Liver (tissue), 9 donors: ENCODE results near the gene BCL2. TPM values are rescaled to one million over a fixed set of nuclear protein-coding genes. Genes with fewer than 3 reads are reported as not detected.

Experiments
- DNase-seq: peaks from one replicate; pipeline ENCODE4 v3.0.0-alpha.2; 2017; ENCODE audit warnings: low spot score
- H3K27ac ChIP-seq, 2 donors: one replicate each; pipeline ENCODE4 v1.7.0; 2013; ENCODE audit warnings: inconsistent platforms in 2 of 2, low read length in 2 of 2, control low read depth in 1 of 2, low read depth in 1 of 2, mild to moderate bottlenecking in 1 of 2
- H3K27me3 ChIP-seq, 4 donors: one replicate each; pipeline versions ENCODE4 v1.6.1 to v1.7.0; 2013; ENCODE audit warnings: low read length in 3 of 4, inconsistent platforms in 1 of 4, mild to moderate bottlenecking in 1 of 4, moderate library complexity in 1 of 4; ENCODE audit not compliant: control insufficient read depth in 4 of 4, insufficient read depth in 4 of 4
- H3K36me3 ChIP-seq, 4 donors: one replicate each; pipeline versions ENCODE4 v1.6.1 to v1.7.0; 2013; ENCODE audit warnings: low read length in 3 of 4, mild to moderate bottlenecking in 3 of 4, low read depth in 1 of 4, moderate library complexity in 1 of 4; ENCODE audit not compliant: control insufficient read depth in 4 of 4, insufficient read depth in 3 of 4
- H3K4me1 ChIP-seq, 4 donors: one replicate each; pipeline versions ENCODE4 v1.6.1 to v1.7.0; 2013; ENCODE audit warnings: low read length in 3 of 4, mild to moderate bottlenecking in 3 of 4, moderate library complexity in 1 of 4; ENCODE audit not compliant: control insufficient read depth in 4 of 4, insufficient read depth in 4 of 4
- H3K4me3 ChIP-seq, 3 donors: one replicate each; pipeline versions ENCODE4 v1.6.1 to v1.7.0; 2013; ENCODE audit warnings: low read length in 3 of 3, control low read depth in 1 of 3, low read depth in 1 of 3, mild to moderate bottlenecking in 1 of 3
- H3K9ac ChIP-seq, 2 donors: one replicate each; pipeline ENCODE4 v1.7.0; 2013; ENCODE audit warnings: low read length in 2 of 2, mild to moderate bottlenecking in 2 of 2, moderate library complexity in 2 of 2, control low read depth in 1 of 2, low read depth in 1 of 2
- H3K9me3 ChIP-seq, 4 donors: one replicate each; pipeline versions ENCODE4 v1.6.1 to v1.7.0; 2013; ENCODE audit warnings: low read length in 3 of 4; ENCODE audit not compliant: control insufficient read depth in 4 of 4
- EGR1 ChIP-seq, 2 donors: IDR thresholded peaks; 2 replicates each; pipeline ENCODE4 v1.6.1; 2016 to 2018; ENCODE audit warnings: antibody characterized with exemption in 2 of 2, low read depth in 2 of 2
- FOXA1 ChIP-seq: IDR thresholded peaks from 2 replicates; pipeline ENCODE4 v1.6.1; 2016; ENCODE audit warnings: antibody characterized with exemption
- FOXA2 ChIP-seq: IDR thresholded peaks from 2 replicates; pipeline ENCODE4 v1.6.1; 2016; ENCODE audit warnings: antibody characterized with exemption
- GABPA ChIP-seq, 2 donors: IDR thresholded peaks in 1 of 2; conservative IDR thresholded peaks in 1 of 2; 2 replicates each; pipeline ENCODE4 v1.6.1; 2016; ENCODE audit warnings: antibody characterized with exemption in 2 of 2, mild to moderate bottlenecking in 1 of 2, moderate library complexity in 1 of 2
- HNF4A ChIP-seq, 2 donors: conservative IDR thresholded peaks; 2 replicates each; pipeline ENCODE4 v1.6.1; 2016; ENCODE audit warnings: antibody characterized with exemption in 2 of 2, mild to moderate bottlenecking in 2 of 2
- HNF4G ChIP-seq: IDR thresholded peaks from 2 replicates; pipeline ENCODE4 v1.6.1; 2016; ENCODE audit warnings: antibody characterized with exemption
- JUND ChIP-seq, 2 donors: IDR thresholded peaks; 2 replicates each; pipeline ENCODE4 v1.6.1; 2016; ENCODE audit warnings: antibody characterized with exemption in 2 of 2
- MAX ChIP-seq: IDR thresholded peaks from 2 replicates; pipeline ENCODE4 v1.6.1; 2016; ENCODE audit warnings: antibody characterized with exemption
- NR2F2 ChIP-seq: IDR thresholded peaks from 2 replicates; pipeline ENCODE4 v1.6.1; 2016; ENCODE audit warnings: antibody characterized with exemption
- RAD21 ChIP-seq, 2 donors: IDR thresholded peaks; 2 replicates each; pipeline ENCODE4 v1.6.1; 2016; ENCODE audit warnings: antibody characterized with exemption in 2 of 2, mild to moderate bottlenecking in 2 of 2
- RXRA ChIP-seq, 2 donors: IDR thresholded peaks; 2 replicates each; pipeline ENCODE4 v1.6.1; 2017 to 2018; ENCODE audit warnings: antibody characterized with exemption in 2 of 2, mild to moderate bottlenecking in 1 of 2
- SP1 ChIP-seq: IDR thresholded peaks from 2 replicates; pipeline ENCODE4 v1.6.1; 2018; ENCODE audit warnings: antibody characterized with exemption, mild to moderate bottlenecking
- TAF1 ChIP-seq: conservative IDR thresholded peaks from 2 replicates; pipeline ENCODE4 v1.6.1; 2016; ENCODE audit warnings: antibody characterized with exemption, mild to moderate bottlenecking
- YY1 ChIP-seq: IDR thresholded peaks from 2 replicates; pipeline ENCODE4 v1.6.1; 2016; ENCODE audit warnings: antibody characterized with exemption, mild to moderate bottlenecking
- WGBS: extraction: QIAGEN DNeasy Blood & Tissue Kit; methylation state at CpG from one replicate; pipeline ENCODE4 v1.1.7; 2013; 5-methylcytosine and 5-hydroxymethylcytosine counted together
- polyA plus RNA-seq, 2 donors: library from polyadenylated mRNA; stranded (reverse) in 1 of 2; unstranded in 1 of 2; fragments of 200-250 nt in 1 of 2; fragments of >200 nt in 1 of 2; fragmentation: Nextera tagmentation in 1 of 2; extraction: Ambion mirVana in 1 of 2; gene quantifications; one replicate each; pipeline versions ENCODE4 v1.2.1 to v1.2.3, GENCODE V29; 2013 to 2015
- total RNA-seq, 2 donors: library from RNA; depleted of rRNA; stranded (reverse); fragments of >200 nt; gene quantifications; one replicate each; pipeline ENCODE4 v1.2.3, GENCODE V29; 2014
- TF ChIP-seq, protein P1 (sequence below): IDR thresholded peaks from 2 replicates; pipeline ENCODE4 v1.6.1; 2016; ENCODE audit warnings: antibody characterized with exemption
- TF ChIP-seq, protein P2 (sequence below): IDR thresholded peaks from 2 replicates; pipeline ENCODE4 v1.6.1; 2016; ENCODE audit warnings: antibody characterized with exemption
- TF ChIP-seq, protein P3 (sequence below): IDR thresholded peaks from 2 replicates; pipeline ENCODE4 v1.6.1; 2016; ENCODE audit warnings: antibody characterized with exemption, mild to moderate bottlenecking
- TF ChIP-seq, protein P4 (sequence below): fragments of 150-350 bp; IDR thresholded peaks from 2 replicates; pipeline ENCODE4 v1.5.1; 2017; ENCODE audit warnings: improper control_type of control experiment, low read depth, low read length; ENCODE audit not compliant: missing input control
- donor health status: healthy.
- donor health status: healthy.
- donor health status: healthy.
- donor health status: healthy.
- donor health status: healthy.

BCL2 gene
- total and polyA plus RNA-seq, 4 donors: 0.40 to 3.9 (median 1.4) TPM

- WGBS: 73% methylated on average over 6 of the region's 6 CpGs
- H3K36me3 ChIP-seq: no peaks in the 10 kb centered on the region
- H3K27ac ChIP-seq: no peak overlapping the region
- no peaks in the 10 kb centered on the region for H3K27me3 ChIP-seq
- no peak overlapping the region for H3K4me3 ChIP-seq
- TF ChIP-seq, protein P1, sequence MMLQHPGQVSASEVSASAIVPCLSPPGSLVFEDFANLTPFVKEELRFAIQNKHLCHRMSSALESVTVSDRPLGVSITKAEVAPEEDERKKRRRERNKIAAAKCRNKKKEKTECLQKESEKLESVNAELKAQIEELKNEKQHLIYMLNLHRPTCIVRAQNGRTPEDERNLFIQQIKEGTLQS: no peak
- TF ChIP-seq SP1: no peak
- TF ChIP-seq GABPA (IDR thresholded peaks at IDR 0.05 in 1 of 2, conservative IDR thresholded peaks at IDR 0.05 in 1 of 2): no peak
- TF ChIP-seq NR2F2: no peak
- TF ChIP-seq, protein P2, sequence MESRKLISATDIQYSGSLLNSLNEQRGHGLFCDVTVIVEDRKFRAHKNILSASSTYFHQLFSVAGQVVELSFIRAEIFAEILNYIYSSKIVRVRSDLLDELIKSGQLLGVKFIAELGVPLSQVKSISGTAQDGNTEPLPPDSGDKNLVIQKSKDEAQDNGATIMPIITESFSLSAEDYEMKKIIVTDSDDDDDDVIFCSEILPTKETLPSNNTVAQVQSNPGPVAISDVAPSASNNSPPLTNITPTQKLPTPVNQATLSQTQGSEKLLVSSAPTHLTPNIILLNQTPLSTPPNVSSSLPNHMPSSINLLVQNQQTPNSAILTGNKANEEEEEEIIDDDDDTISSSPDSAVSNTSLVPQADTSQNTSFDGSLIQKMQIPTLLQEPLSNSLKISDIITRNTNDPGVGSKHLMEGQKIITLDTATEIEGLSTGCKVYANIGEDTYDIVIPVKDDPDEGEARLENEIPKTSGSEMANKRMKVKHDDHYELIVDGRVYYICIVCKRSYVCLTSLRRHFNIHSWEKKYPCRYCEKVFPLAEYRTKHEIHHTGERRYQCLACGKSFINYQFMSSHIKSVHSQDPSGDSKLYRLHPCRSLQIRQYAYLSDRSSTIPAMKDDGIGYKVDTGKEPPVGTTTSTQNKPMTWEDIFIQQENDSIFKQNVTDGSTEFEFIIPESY: no peak
- TF ChIP-seq, protein P3, sequence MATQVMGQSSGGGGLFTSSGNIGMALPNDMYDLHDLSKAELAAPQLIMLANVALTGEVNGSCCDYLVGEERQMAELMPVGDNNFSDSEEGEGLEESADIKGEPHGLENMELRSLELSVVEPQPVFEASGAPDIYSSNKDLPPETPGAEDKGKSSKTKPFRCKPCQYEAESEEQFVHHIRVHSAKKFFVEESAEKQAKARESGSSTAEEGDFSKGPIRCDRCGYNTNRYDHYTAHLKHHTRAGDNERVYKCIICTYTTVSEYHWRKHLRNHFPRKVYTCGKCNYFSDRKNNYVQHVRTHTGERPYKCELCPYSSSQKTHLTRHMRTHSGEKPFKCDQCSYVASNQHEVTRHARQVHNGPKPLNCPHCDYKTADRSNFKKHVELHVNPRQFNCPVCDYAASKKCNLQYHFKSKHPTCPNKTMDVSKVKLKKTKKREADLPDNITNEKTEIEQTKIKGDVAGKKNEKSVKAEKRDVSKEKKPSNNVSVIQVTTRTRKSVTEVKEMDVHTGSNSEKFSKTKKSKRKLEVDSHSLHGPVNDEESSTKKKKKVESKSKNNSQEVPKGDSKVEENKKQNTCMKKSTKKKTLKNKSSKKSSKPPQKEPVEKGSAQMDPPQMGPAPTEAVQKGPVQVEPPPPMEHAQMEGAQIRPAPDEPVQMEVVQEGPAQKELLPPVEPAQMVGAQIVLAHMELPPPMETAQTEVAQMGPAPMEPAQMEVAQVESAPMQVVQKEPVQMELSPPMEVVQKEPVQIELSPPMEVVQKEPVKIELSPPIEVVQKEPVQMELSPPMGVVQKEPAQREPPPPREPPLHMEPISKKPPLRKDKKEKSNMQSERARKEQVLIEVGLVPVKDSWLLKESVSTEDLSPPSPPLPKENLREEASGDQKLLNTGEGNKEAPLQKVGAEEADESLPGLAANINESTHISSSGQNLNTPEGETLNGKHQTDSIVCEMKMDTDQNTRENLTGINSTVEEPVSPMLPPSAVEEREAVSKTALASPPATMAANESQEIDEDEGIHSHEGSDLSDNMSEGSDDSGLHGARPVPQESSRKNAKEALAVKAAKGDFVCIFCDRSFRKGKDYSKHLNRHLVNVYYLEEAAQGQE: no peak
- TF ChIP-seq HNF4G: no peak
- TF ChIP-seq FOXA2: no peak
- TF ChIP-seq MAX: no peak
- no peak for TF ChIP-seq EGR1 (IDR thresholded peaks at IDR 0.05; ENCODE audit: low read depth in 2 of 2)
- no peak for TF ChIP-seq RAD21 (IDR thresholded peaks at IDR 0.05)
- no peak for TF ChIP-seq RXRA (IDR thresholded peaks at IDR 0.05)
- TF ChIP-seq TAF1: no peak
- no peak for TF ChIP-seq YY1
- no peak for TF ChIP-seq HNF4A (conservative IDR thresholded peaks at IDR 0.05)
- TF ChIP-seq JUND (IDR thresholded peaks at IDR 0.05): no peak
- TF ChIP-seq, protein P4, sequence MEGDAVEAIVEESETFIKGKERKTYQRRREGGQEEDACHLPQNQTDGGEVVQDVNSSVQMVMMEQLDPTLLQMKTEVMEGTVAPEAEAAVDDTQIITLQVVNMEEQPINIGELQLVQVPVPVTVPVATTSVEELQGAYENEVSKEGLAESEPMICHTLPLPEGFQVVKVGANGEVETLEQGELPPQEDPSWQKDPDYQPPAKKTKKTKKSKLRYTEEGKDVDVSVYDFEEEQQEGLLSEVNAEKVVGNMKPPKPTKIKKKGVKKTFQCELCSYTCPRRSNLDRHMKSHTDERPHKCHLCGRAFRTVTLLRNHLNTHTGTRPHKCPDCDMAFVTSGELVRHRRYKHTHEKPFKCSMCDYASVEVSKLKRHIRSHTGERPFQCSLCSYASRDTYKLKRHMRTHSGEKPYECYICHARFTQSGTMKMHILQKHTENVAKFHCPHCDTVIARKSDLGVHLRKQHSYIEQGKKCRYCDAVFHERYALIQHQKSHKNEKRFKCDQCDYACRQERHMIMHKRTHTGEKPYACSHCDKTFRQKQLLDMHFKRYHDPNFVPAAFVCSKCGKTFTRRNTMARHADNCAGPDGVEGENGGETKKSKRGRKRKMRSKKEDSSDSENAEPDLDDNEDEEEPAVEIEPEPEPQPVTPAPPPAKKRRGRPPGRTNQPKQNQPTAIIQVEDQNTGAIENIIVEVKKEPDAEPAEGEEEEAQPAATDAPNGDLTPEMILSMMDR: no peak
- no peak for TF ChIP-seq FOXA1
- no peaks in the 10 kb centered on the region for H3K4me1 ChIP-seq
- no peak for DNase-seq
- H3K9me3 ChIP-seq: no peaks in the 10 kb centered on the region
- H3K9ac ChIP-seq: no peak overlapping the region
Observed at GRCh38 chr18:63205791-63206252, 113.7 kb downstream of the BCL2 start.
